ENCODE results near the gene OR2M7.
"Not testable (repeated sequence)": the region's sequence is repeated elsewhere in the genome, so short reads cannot be mapped to it uniquely, and the experiment has no call there.

OR2M7 gene, protein sequence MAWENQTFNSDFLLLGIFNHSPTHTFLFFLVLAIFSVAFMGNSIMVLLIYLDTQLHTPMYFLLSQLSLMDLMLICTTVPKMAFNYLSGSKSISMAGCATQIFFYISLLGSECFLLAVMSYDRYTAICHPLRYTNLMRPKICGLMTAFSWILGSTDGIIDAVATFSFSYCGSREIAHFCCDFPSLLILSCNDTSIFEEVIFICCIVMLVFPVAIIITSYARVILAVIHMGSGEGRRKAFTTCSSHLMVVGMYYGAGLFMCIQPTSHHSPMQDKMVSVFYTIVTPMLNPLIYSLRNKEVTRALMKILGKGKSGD

DNA sequence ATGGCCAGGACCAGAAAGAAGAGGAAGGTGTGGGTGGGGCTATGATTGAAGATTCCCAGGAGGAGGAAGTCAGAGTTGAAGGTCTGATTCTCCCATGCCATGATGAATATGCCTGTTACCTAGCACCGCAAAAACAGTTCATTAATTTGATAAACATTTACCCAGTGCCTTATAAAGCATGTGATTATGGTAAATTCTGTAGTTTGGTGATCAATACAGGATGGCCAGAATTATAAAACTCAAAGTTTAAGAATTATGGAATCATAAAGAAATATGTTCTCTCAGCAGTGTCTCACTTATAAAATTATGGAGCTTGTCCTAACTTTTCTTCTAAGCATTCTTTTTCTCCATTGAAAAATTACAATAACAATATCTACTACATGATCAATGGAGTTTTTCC, at the start of gene OR2M7:
Gene OR2M7 (minus strand): TSS at position 101 of the 400 bp plus-strand sequence. CDS start 0 bp downstream, at position 101.
- DNase-seq (ENCODE audit: low read depth in 2 of 2) = no peak

GRCh38 chr1:248373761-248374160, 49.4 kb upstream of the OR2M7 start:
- DNase-seq (ENCODE audit: low read depth in 2 of 2) = no peak

GRCh38 chr1:248372394-248372793, 48.0 kb upstream of the OR2M7 start:
- no peak for DNase-seq (ENCODE audit: low read depth in 2 of 2)

DNA sequence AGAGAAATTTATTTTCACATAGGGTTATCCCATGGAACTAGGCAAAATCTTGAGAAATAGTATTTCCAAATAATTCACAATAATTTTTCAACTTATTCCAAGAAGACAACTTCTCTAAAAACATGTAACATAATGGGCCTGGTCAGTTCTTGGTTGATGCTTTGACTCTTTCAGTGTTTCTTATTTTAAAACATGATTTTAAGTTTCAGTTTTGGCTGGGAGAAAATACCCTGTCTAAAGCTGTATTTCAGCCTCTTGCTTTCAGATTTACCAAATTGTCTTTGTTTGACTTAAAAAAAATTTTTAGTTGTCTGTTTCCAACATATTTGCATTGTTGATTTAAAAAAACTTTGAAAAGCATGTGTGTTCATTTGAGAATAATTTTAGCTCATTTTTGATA, 42.2 kb upstream of the OR2M7 start:
- DNase-seq (ENCODE audit: low read depth in 2 of 2) = no peak

- DNase-seq (ENCODE audit: low read depth in 2 of 2) = no peak
These were observed 36.9 kb upstream of the OR2M7 start, which contains the start of gene OR2T4 for GRCh38 chr1:248361121-248361715. Gene OR2T4, plus strand, starts transcription at chr1:248361665. Its CDS starts 0 bp downstream, at chr1:248361665.

DNA sequence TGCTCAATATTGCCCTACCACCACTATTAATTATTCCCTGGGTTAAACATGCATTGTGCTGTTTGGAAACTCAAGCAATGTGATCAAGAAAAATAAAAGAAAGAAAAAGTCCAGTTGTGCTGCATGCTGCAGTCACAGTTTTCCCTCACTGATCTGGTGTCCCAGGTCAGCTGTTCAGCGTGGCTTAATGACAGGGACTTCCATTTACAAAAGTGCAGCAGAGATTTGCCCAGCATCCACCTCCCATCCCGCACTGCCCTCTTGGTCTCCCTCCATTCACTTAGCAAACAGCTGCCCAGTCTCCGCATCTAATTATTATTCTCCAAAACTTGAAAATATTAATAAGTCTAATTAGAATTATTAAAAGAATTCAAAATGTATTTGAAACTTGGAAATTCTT, 35.0 kb upstream of the OR2M7 start:
- no peak for DNase-seq (ENCODE audit: low read depth in 2 of 2)

DNA sequence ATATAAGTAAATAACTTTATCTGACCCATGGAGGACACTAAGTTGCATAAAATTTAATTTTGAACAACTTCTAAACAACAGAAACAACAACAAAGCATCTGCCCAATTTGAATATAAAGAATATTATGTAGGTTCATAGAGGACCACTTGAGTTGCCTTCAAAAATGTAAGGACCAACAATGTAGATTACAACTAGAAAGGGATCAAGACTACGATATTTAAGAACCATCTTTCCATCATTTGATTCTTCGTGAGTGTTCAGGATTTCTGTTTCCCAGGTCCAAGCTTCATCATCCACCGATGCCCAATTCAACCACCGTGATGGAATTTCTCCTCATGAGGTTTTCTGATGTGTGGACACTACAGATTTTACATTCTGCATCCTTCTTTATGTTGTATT, 24.1 kb upstream of the OR2M7 start, which contains the start of gene OR14C36:
Gene OR14C36 (plus strand): TSS at position 301 of the 400 bp plus-strand sequence. CDS start 0 bp downstream, at position 301.
- no peak for DNase-seq (ENCODE audit: low read depth in 2 of 2)

DNA sequence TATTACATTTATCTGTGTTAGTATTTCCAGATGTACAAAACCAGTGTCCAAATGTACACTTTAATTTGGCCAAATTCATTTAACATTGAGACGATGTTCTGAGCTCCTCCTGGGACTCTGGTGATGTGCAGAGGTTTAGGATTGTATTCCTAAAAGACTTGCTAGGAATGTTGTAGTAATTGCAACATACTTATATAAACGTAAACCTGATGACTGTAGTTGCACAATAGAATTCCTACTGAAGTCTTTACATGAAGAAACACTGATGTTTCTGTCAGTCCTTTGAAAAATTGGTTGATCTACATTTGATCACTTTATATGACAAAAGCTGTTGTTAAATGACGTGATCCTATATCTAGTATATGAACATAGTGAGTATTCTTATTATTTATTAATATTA, 19.1 kb upstream of the OR2M7 start:
- no peak for DNase-seq (ENCODE audit: low read depth in 2 of 2)

- DNase-seq (ENCODE audit: low read depth in 2 of 2) = no peak
These were observed 7.6 kb downstream of the OR2M7 start for GRCh38 chr1:248316796-248317195.

DNA sequence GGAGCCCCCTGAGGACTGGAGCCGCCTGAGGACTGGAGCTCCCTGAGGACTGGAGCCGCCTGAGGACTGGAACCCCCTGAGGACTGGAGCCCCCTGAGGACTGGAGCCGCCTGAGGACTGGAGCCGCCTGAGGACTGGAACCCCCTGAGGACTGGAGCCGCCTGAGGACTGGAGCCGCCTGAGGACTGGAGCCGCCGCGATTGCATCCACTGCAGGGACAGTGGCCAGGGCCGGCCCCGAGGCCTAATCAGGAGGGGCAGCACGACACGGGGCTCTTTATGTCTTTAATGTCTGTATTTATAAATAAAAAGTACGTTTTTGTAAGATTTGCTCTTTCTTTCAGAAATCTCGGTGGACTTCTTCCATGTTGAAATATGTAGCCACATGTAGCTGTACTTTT, 17.6 kb downstream of the OR2M7 start:
- not testable (repeated sequence) for DNase-seq (ENCODE audit: low read depth in 2 of 2)

DNA sequence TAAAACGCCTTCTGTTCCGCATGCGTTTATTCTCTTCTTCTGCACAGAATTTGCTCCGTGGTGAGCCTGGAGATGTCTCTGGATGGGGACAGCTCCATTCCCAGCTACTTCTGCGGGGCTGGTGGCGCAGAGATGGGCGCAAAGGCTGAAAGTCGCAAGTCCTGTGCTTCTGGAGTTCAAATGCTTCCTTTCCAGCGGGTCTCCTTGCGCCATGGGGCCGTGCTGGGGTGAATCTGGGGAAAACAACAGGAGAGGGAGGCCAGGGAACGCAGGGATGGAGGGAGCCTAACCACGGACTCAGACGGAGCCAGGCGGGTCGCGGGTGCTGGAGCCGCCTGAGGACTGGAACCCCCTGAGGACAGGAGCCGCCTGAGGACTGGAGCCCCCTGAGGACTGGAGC, 18.3 kb downstream of the OR2M7 start:
- no peak for DNase-seq (ENCODE audit: low read depth in 2 of 2)

DNA sequence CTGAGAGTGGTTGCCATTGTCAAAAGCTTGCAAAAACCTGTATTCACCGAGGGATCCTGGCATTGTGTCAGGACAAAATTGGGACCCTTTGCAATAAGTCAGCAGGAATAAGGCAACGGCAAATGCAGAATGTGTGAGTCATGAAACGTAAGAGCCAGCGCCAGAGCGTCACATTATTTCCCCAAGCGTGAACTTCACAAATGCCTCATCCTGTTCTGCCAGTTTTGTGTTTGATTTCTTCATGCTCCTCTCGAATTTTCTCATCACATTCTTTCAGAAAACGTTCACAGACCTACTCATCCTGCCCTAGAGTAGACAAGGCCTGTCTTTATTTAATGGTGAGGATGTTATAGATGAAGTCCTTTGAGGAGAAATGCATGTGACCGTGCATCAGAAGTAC, 18.7 kb downstream of the OR2M7 start:
- DNase-seq (ENCODE audit: low read depth in 2 of 2) = not testable (repeated sequence)

DNA sequence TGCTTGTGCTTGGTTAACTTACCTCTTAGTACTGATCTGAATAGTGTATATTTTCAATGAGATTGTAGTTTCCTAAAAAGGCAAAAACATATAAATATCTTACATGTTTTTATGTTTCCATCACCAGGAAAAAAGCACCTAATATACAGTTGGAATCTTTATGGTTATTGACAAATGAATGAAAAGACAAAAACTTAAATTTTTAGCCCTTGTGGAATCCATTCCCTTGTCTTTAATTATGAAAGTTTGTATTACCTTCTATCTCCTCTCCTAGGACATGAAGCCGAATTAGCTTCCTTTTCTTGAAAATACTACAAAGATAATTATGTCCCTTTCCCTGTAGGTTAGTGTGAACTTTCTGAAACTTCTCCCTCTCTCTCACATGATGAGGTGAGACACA, 21.0 kb downstream of the OR2M7 start, which contains the start of gene OR2T12:
Gene OR2T12 (minus strand): TSS at position 101 of the 400 bp plus-strand sequence. CDS start 7,846 bp downstream, outside the sequence.
- no peak for DNase-seq (ENCODE audit: low read depth in 2 of 2)

- DNase-seq (ENCODE audit: low read depth in 2 of 2) = no peak
These were observed 36.0 kb downstream of the OR2M7 start for GRCh38 chr1:248288391-248288790.

- no peak for DNase-seq (ENCODE audit: low read depth in 2 of 2)
These were observed 46.5 kb downstream of the OR2M7 start, which contains the start of gene OR2T33 for GRCh38 chr1:248277876-248278275. Gene OR2T33, minus strand, starts transcription at chr1:248277976. Its CDS starts 4,162 bp downstream, at chr1:248273814.
